SIG-M5 (cell line): ENCODE results near the gene ACTR3.
"Not testable (repeated sequence)": the region's sequence is repeated elsewhere in the genome, so short reads cannot be mapped to it uniquely, and the experiment has no call there.

ENCODE experiments used
- DNase-seq: peaks from one replicate; lab custom pipeline; 2025; lab: John Stamatoyannopoulos, UW

ACTR3 gene

DNA sequence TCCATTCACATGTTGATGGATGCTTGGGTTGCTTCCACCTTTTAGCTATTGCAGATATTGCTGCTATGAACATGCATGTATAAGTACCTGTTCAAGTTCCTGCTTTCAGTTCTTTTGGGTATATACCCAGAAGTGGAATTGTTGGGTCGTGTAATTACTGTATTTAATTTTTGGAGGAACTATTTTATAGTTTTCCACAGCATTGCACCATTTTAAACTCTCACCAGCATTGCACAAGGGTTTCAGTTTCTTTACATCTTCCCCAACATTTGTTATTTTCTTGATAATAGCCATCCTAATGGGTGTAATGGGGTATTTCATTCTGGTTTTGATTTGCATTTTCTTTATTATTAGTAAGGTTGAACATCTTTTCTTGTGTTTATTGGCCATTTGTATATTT is 16.0 kb downstream of the ACTR3 start:
- DNase-seq = no peak

DNA sequence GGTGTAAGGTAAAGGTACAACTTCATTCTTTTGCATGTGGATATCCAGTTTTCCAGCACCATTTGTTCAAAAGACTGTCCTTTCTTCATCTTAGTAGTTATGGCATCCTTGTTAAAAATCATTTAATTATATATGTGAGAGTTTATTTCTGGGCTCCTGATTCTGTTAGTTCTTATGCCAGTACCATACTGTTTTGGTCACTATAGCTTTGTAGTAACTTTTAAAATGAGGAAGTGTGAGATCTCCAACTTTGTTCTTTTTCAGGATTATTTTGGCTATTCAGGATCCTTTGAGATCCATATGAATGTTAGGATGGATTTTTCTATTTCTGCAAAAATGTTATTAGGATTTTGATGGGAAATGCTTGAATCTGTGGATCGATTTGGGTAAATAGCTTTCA is 16.8 kb downstream of the ACTR3 start:
- no peak for DNase-seq

DNA sequence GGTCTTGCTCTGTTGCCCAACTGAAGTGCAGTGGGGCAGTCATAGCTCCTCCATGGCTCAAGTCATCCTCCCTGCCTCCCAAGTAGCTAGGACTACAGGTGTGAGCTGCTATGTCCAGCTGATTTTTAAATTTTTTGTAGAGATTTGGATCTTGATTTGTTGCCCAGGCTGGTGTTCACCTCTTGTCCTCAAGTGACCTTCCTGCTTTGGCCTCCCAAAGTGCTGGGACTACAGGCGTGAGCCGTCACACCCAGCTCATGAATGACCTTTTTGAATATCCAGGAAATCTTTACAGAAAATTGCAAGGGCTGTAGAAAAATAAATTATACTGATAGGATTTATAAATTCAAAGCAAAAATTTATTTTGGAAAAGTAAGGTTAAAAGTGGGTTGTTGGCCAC is 17.4 kb downstream of the ACTR3 start:
- DNase-seq = no peak

DNA sequence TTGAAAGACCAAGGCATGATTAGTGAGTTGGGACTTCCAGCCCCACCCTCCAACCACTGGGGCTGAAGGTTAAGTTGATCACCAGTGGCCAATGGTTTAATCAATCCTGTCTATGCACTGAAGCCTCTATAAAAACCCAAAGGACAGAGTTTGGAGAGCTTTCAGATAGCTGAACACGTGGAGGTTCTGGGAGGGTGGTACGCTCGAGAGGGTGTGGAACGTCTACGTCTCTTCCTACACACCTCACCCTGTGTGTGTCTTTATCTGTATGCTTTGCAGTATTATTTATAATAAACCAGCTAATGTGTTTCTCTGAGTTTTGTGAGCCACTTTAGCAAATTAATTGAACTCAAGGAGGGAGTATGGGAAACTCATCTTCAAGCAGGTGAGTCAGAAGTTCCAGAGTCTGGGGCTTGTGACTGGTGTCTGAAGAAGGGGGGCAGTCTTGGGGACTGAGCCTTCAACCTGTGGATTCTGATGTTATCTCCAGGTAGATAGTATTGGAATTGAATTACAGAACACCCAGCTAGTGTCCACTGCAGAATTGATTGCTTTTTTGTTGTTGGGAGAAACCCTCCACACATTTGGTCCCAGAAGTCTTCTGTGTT is 20.3 kb downstream of the ACTR3 start:
- no peak for DNase-seq

DNA sequence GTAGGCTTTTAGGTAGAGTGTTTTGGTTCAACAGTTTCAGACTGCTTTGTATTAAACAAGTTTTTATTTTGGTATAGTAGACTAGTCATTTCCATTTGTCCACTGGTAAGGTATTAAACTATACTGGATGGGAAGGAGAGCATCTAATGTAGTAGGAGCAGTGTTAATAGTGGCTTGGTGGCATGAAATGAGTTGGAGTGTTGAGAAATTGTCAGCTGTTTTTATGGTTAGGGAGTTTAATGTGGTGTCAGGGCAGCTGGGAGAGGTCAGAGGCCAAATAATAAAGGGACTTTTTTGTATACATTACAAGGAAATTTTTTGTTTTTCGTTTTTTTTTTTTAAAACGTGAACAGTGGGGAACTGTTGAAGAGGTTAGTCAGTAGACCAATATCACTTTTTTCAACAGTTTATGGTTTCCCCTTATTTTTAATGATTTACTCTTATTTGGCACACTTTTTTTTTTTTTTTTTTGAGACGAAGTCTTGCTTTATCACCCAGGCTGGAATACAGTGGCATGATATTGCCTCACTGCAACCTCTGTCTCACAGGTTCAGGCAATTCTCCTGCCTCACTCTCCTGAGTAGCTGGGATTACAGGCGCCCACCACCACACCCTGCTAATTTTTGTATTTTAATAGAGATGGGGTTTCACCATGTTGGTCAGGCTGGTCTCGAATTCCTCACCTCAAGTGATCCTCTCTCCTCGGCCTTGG is 21.2 kb downstream of the ACTR3 start:
- DNase-seq = no peak

DNA sequence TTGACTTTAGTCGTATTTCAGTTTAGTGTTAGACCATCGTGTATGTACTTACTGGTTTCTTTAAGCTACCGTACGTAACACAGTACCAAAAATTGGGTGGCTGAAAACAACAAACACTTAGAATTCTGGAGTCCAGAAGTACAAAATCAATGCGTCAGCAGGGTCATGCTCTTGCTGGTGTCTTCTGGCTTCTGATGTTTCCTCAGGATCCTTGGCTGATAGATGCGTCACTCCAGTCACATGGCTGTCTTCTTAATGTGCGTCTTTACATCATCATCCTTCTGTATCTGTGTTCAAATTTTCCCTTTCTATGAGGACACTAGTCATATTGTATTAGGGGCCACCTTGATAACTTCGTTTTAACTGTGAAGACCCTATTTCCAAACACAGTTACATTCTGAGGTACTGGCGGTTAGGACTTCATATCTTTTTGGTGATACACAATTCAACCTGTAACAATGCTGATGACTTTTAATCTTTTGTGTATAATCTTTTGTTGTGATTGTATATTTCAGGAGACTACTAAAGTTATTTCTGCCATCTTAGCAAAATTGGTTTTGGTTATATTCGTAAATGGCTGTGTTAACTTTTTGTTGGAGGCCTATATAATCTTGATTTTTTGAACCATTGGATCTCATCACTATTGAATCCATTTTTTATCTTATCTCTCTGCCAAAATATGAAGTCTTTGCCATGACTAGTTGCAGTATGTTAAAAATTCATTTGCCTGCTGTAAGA is 25.4 kb downstream of the ACTR3 start:
- DNase-seq = no peak

DNA sequence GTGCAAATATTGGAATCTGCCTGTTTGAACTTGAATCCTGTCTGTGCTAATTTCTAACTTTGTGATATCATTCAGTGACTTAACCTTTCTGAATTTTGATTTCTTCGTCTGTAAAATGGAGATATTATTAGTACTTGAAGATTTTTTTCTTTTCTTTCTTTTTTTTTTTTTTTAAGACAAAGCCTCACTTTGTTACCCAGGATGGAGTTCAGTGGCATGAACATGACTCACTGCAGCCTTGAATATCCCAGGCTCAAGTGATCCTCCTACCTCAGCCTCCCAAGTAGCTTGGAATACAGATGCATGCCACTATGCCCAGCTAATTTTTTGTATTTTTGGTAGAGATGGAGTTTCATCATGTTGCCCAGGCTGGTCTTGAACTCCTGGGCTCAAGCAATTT is 28.3 kb downstream of the ACTR3 start:
- DNase-seq = no peak

DNA sequence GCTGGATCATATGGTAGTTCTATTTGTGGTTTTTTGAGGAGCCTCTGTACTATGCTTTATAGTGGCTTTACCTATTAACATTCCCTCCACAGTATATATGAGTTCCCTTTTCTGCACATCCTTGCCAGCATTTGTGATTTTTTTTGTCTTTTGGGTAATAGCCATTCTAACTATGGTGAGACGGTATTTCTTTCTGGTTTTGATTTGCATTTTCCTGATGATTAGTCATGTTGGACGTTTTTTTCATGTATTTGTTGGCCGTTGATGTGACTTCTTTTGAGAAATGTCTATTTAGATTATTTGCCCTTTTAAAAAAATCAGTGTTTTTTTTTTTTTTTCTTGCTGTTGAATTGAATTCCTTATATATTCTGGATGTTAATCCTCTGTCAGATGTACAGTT is 31.1 kb downstream of the ACTR3 start:
- no peak for DNase-seq

DNA sequence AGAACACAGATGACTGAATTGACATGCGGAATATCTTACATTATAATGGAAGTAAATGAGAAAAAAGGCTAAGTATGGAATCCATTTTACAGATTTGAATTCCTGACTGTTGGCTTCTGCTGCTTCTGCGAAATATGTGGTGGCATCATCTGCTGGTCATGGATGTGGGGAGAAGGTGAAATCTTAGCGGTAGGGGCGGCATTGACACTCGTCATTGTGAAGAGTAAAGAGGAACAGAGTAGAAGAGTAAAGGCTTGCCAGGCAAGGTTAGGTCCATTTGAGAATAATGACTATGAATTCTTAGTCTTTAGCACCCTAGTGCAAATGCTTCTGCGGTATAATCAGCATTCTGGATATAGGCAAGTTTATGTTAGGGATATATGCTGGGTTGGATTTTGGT is 32.4 kb downstream of the ACTR3 start:
- no peak for DNase-seq

DNA sequence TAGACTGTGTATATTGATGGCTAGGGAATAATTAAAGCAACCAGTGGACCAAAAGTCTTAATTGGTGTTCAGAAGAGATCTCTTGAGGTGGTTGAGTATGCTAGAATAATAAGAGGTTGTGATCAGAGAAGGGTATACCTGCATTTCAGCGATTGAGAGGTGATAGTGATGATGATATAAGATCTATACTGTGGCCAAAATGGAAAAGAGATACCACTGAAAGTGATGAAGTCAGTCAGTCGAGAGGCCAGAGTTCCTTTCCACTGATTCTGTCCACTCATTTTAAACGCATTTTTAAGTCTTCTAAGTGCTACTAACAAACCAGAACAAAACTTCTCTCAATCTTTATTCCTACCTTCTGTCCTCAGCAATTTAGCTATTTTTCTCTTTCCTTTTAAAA is 32.9 kb downstream of the ACTR3 start:
- no peak for DNase-seq

DNA sequence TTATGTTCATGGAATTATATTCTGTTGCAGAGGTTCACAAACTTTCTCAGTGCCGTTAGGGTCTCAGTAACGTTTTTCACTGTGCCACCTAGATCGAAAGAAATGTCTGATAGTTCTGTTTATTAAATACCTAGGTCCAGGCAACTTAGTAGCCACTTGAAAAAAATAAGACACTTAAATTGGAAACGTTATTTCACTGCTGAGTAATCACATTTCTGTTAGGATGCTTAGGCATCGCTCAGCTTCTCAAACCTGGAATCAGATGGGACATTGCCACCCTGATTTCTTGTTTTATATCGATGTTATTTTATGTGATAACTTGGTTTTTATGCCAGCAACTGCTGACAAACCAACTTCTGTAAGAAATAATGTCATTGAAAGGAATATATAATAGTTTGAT is 36.0 kb downstream of the ACTR3 start:
- no peak for DNase-seq

DNA sequence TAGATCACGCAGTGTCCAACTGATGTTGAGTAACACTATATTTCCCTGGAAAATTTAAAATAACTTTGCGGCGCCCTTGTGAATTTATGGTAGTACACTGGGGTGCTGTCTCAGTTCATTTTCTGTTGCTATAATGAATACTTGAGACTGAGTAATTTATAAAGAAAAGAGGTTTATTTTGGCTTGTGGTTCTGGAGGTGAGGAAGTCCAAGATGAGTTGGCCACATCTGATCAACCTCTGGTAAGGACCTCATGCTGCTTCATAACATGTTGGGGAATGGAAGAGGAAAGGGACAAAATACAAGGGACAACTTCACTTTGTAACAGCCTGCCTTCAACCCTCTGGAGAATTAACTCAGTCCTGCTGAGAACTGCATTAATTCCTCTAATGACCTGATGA is 36.4 kb downstream of the ACTR3 start:
- DNase-seq = no peak

DNA sequence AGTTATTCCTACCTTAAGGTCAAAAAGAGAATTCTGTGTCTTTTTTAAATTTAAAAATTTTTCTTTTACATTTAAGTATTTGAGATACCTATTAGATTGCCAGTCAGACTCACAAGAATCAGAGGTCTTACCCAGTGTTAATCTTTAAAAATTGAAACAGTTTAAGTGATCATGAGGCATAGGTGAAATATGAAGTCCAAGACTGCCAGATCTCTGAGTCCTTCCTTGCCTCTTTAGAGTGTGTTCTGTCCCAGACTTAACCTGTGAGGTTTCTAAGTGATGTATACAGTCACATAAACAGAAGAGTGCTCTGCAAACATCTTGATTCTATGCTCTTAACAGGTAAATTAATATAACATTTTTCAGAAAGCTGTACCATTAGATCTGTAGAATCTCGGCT is 40.6 kb downstream of the ACTR3 start:
- no peak for DNase-seq

DNA sequence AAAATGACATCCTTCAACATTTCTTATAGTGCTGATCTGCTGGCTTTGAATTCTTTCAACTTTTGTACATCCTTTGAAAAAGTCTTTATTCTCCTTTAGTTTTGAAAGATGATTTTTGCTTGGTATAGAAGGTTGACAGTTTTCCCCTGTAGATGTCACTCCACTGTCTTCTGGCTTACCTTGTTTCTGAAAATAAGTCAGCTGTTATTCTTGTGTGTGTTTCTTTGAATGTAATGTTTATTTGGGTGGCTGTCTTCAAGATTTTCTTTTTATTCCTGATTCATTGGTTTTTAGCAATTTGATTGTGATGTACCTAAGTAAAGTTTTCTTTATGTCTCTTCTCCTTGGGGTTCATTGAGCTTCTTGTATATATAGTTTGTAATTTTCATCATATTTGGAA is 47.6 kb downstream of the ACTR3 start:
- no peak for DNase-seq

DNA sequence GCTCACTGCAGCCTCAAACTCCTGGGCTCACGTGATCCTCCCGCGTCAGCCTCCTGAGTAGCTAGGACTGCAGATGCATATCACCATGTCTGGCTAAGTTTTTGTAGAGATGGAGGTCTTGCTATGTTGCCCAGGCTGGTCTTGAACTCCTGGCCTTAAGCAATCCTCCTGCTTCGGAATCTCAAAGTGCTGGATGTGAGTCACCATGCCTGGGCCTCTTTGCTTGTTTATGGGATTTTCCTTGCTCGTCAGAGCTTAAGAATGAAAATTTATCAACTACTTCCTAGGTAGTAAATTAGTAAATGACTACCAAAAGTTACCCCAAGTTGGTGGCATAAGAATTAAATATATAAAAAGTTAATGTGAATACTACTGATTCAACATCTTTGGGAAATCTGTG is 51.0 kb downstream of the ACTR3 start:
- DNase-seq = no peak

DNA sequence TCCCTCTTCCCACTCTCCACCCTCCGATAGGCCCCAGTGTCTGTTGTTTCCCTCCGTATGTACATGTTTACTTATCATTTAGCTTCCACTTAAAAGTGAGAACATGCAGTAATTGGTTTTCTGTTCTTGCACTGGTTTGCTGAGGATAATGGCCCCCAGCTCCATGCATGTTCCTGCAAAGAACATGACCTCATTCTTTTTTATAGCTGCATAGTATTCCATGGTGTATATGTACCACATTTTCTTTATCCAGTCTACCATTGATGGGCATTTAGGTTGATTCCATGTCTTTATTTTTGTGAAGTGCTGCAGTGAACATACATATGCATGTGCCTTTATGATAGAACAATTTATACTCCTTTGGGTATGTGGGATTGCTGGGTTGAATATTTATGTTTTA is 55.9 kb downstream of the ACTR3 start:
- not testable (repeated sequence) for DNase-seq

DNA sequence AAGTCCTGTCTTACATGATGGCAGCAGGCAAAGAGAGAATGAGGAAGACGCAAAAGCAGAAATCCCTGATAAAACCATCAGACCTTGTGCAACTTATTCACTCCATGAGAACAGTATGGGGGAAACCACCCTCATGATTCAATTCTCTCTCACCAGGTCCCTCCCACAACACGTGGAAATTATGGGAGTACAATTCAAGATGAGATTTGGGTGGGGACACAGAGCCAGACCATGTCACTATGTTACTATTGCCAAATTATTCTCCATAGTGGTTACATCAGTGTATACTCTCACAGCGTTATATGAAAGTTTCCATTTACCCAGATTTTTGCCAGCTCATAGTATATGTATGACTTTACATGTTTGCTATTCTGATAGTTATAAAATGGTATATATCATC is 61.0 kb downstream of the ACTR3 start:
- not testable (repeated sequence) for DNase-seq

DNA sequence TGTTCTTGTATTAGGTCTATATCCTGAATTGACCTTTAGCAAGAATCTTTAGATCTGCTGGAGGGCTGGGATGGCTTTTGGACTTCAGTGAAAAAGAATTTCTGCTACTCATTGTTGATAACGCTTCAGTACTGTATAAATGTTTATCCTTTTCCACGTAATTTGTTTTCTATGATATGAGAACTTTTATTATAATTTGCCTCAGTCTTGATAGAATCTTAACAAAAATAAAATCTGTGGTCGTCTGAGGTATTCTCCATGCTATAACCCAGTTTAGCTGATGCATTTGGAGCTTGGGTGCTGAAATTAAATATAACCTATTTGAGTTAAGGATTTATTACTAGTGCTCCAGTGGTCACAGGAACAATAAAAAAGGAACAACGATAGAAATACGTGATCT is 71.1 kb downstream of the ACTR3 start:
- DNase-seq = no peak

DNA sequence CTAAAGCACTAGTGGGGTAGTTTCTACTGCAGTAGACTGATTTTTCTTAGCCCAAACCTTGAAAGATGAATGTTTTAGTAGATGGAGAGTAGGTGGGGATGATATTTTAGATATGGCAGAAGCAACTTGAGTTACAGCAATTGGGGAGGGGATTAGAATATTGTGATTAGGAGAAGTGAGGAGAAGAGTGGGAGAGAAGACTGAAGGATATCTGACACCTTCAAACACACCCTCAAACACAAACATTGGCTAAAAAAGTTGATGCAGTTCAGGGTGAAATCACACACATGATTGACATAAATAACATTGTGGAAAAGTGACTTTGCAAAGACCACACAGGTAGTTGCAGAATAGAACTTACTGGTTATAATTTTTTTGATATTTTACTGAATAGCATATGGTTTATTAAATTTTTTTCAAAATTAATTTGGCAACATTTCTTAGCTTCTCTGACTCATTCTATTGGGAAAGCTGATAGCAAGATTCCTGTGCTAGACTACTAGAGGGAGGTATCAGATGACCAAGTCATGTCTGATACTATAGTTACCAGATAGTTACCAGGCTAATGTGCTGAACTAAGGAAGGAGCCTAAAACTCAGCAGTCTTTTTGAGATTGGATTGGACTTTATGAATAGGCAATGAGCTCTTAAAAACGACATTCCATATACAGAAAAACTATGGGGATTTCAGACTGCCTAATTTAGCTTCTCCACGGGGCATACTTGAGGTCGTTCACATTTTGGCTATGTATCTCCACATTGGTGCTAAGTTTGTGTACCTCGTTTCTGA is 73.0 kb downstream of the ACTR3 start:
- DNase-seq = no peak

DNA sequence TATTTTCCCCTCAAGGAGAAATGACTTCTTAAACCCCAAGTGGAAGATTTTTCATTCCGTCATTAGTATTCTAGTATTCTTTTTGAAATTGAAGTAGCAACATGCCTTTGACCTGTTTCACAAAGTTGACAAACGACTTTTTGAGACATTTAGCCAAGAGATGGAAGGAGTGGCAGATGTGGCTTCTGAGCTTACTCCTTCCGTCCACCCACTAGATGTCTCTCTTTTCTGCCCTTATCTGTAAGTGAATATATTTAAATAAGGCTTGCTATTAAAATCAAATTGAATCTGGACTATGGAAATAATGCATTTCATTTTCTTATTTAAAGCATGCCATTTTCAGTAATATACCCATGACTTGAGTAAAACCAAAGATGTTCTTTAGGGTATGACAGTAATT is 74.1 kb downstream of the ACTR3 start:
- no peak for DNase-seq

DNA sequence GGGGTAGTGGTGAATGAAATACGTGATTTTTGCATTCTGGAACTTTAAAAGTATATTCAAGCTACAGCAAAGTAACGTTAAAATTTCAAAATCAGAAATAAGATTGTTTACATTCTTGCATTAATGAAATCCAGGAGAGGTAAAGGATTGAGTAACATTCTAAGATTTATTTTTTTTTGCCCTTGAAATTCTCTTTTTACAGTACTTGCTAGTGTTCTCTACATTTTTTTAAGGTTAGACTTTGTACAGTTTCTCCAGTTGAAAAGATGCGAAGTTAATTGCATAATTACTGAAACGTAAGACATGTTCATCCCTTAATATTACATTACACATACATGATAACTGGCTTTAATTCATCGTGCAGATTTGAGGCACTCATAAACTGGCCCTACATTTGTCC is 74.5 kb downstream of the ACTR3 start:
- DNase-seq = no peak

DNA sequence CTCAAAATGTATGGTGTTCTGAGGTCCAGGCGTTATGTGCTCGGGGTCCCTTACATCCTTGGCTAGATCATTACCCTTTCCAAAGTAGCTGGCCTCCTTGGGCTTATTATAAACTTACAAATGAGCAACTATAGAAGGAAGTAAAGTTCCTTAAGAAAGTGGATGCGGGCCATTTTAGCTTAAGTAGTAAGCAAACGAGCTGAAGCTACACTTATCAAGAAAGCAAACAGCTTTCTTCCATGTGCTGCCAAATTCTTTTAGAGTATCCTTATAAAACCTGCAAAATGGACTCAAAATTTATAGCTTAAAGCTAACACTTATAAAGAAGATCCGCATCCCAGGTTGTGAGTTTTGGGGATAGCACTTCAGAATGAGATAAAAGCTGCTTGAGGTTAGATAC is 75.3 kb downstream of the ACTR3 start:
- no peak for DNase-seq

DNA sequence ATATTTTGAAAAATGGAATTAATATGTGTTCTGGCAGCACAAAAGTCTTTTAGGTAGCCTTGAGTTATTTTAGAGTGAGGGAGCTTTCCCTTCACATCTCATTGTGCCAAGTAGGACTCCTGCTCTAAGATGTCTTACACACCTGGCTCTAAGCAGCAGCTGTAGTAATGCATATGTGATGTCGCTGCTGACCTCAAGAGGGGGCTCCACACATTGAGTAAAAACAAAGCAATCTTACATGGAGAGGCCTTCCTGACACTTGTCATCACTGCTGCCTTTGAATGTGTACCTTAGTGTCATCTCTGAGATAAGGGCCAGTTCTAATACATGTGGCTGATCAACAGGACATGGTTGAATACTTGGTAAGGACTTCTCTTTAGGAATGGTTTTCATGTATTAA is 75.8 kb downstream of the ACTR3 start:
- DNase-seq = no peak
